HPDE6-E6E7 (cell line): ENCODE measurements around the gene KIF26B.

ENCODE experiments used
- DNase-seq: peaks from one replicate; pipeline ENCODE4 v3.0.0; 2011; ENCODE audit warnings: missing footprints; ENCODE audit errors: extremely low spot score

The KIF26B gene

GRCh38 chr1:245207801-245208200, 53.0 kb downstream of the KIF26B start:
- no peak for DNase-seq

GRCh38 chr1:245209658-245210435, 55.1 kb downstream of the KIF26B start:
- no peak for DNase-seq

GRCh38 chr1:245211035-245211749, 56.4 kb downstream of the KIF26B start:
- no peak for DNase-seq

- no peak for DNase-seq
Measured at GRCh38 chr1:245211761-245212160, 57.0 kb downstream of the KIF26B start.

- no peak for DNase-seq
Measured at GRCh38 chr1:245212221-245212710, 57.5 kb downstream of the KIF26B start.

GRCh38 chr1:245213066-245213831, 58.5 kb downstream of the KIF26B start:
- no peak for DNase-seq

GRCh38 chr1:245215071-245215470, 60.3 kb downstream of the KIF26B start:
- DNase-seq = no peak

- DNase-seq = no peak
Measured at GRCh38 chr1:245216366-245217115, 61.8 kb downstream of the KIF26B start.

- DNase-seq = no peak
Measured at GRCh38 chr1:245217853-245218608, 63.2 kb downstream of the KIF26B start.

- DNase-seq = no peak
Measured at GRCh38 chr1:245220381-245220985, 65.7 kb downstream of the KIF26B start.

- DNase-seq = no peak
Measured at GRCh38 chr1:245221805-245222204, 67.0 kb downstream of the KIF26B start.

- no peak for DNase-seq
Measured at GRCh38 chr1:245222931-245223595, 68.3 kb downstream of the KIF26B start.

GRCh38 chr1:245225322-245226202, 70.8 kb downstream of the KIF26B start:
- DNase-seq = no peak

- DNase-seq = no peak
Measured at GRCh38 chr1:245226203-245226499, 71.4 kb downstream of the KIF26B start.

GRCh38 chr1:245229051-245229450, 74.3 kb downstream of the KIF26B start:
- no peak for DNase-seq

GRCh38 chr1:245232931-245233330, 78.1 kb downstream of the KIF26B start:
- DNase-seq = no peak

- no peak for DNase-seq
Measured at GRCh38 chr1:245234217-245235081, 79.7 kb downstream of the KIF26B start.

GRCh38 chr1:245235156-245235555, 80.4 kb downstream of the KIF26B start:
- DNase-seq = no peak
